ENCODE results near the gene GNG12. TPM values are rescaled to one million over a fixed set of nuclear protein-coding genes. Genes with fewer than 3 reads are reported as not detected.
A peak's percentile ranks its signal among the peaks of the same experiment; 100 is the strongest.

GNG12 gene
- total and polyA plus RNA-seq, 2 experiments from 2014 or later: 25.4 to 33.9 TPM

- no peak overlapping the region for H3K27ac ChIP-seq
- peaks cover 8% of the 10 kb centered on the region for H3K4me1 ChIP-seq (ENCODE audit: low read depth)
- TF ChIP-seq CTCF (IDR thresholded peaks at IDR 0.05; ENCODE audit: low read depth, low read length): no peak
- no peaks in the 10 kb centered on the region for H3K36me3 ChIP-seq
- H3K27me3 ChIP-seq: no peaks in the 10 kb centered on the region
- DNase-seq (ENCODE audit: low read depth in 1 of 2, low spot score in 1 of 2): no peak
- H3K4me3 ChIP-seq: no peak overlapping the region
- H3K9me3 ChIP-seq (ENCODE audit: low read depth): no peaks in the 10 kb centered on the region
These were observed 103.4 kb downstream of the GNG12 start for GRCh38 chr1:67729872-67730271.

- H3K9me3 ChIP-seq (ENCODE audit: low read depth): no peaks in the 10 kb centered on the region
- no peaks in the 10 kb centered on the region for H3K36me3 ChIP-seq
- TF ChIP-seq CTCF (IDR thresholded peaks at IDR 0.05; ENCODE audit: low read depth, low read length): no peak
- DNase-seq (ENCODE audit: low read depth in 1 of 2, low spot score in 1 of 2): no peak
- no peaks in the 10 kb centered on the region for H3K27me3 ChIP-seq
- H3K4me3 ChIP-seq: no peak overlapping the region
- H3K4me1 ChIP-seq (ENCODE audit: low read depth): peaks cover 23% of the 10 kb centered on the region
- H3K27ac ChIP-seq: no peak overlapping the region
These were observed 107.0 kb downstream of the GNG12 start for GRCh38 chr1:67726224-67726623.

GRCh38 chr1:67724928-67725560, 108.2 kb downstream of the GNG12 start:
- Histone ChIP-seq H3K9me3 (ENCODE audit: low read depth) (no peaks in the 10 kb centered on the region), H3K4me1 (ENCODE audit: low read depth) (peaks cover 23% of the 10 kb centered on the region), H3K27ac (no peak overlapping the region), H3K4me3 (no peak overlapping the region), H3K36me3 (no peaks in the 10 kb centered on the region), H3K27me3 (no peaks in the 10 kb centered on the region)
- DNase-seq (ENCODE audit: low read depth in 1 of 2, low spot score in 1 of 2): peak in 1 of 2 donors; percentile 94
- no peak for TF ChIP-seq CTCF (IDR thresholded peaks at IDR 0.05; ENCODE audit: low read depth, low read length)

DNA sequence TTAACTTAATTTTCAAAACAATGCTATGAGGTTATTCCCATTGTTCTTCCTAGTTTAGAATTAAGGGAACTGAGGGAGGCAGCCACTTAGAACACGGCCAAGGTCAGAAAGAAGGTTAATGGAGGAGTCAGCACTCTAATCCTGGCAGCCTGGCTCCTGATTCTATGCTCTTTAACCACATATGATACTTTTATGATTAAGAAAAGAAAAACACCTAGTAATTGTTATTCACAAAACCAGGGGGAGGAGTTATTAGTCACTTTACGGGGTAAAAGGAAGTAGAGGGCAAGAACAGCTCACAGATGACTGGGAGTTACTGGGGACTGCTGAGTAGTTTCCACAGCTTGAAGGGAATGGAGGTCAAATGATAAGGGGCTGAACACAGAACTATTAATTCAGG, 109.6 kb downstream of the GNG12 start:
- no peak for TF ChIP-seq CTCF (IDR thresholded peaks at IDR 0.05; ENCODE audit: low read depth, low read length)
- DNase-seq (ENCODE audit: low read depth in 1 of 2, low spot score in 1 of 2): peak in 1 of 2 donors; percentile 50
- Histone ChIP-seq H3K36me3 (no peaks in the 10 kb centered on the region), H3K4me1 (ENCODE audit: low read depth) (peaks cover 23% of the 10 kb centered on the region), H3K9me3 (ENCODE audit: low read depth) (no peaks in the 10 kb centered on the region), H3K27ac (peak overlapping the region; percentile 36), H3K4me3 (no peak overlapping the region), H3K27me3 (no peaks in the 10 kb centered on the region)

DNA sequence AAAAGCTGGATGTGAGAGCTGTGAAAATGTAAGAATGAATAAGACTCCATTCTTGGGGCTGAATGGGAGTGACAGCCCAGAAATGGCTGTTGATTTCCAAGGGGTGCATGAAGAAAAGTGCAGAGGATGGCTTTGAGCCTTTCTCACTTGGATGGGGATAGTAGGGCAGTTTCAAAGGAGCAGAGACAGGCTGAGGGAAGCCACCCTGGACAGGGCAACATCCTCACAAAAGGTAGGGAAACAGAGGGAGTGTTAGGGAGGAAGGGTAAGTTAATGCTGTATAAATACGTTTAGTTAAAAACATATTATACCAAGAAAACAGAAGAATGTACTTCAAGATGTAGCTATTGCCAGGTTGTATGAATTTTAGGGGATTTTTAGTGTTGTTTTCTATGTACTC, 110.1 kb downstream of the GNG12 start:
- DNase-seq (ENCODE audit: low read depth in 1 of 2, low spot score in 1 of 2): no peak
- H3K9me3 ChIP-seq (ENCODE audit: low read depth): no peaks in the 10 kb centered on the region
- H3K4me1 ChIP-seq (ENCODE audit: low read depth): peaks cover 25% of the 10 kb centered on the region
- H3K36me3 ChIP-seq: no peaks in the 10 kb centered on the region
- H3K4me3 ChIP-seq: no peak overlapping the region
- TF ChIP-seq CTCF (IDR thresholded peaks at IDR 0.05; ENCODE audit: low read depth, low read length): no peak
- H3K27ac ChIP-seq: peak overlapping the region; percentile 36
- no peaks in the 10 kb centered on the region for H3K27me3 ChIP-seq

Data from cardiac muscle cell (in vitro differentiated cells and primary cell).